ENCODE measurements around the gene CADPS. TPM values are rescaled to one million over a fixed set of nuclear protein-coding genes. Genes with fewer than 3 reads are reported as not detected.
"Not testable (repeated sequence)": the region's sequence is repeated elsewhere in the genome, so short reads cannot be mapped to it uniquely, and the experiment has no call there.

The CADPS gene
- total RNA-seq, 4 donors from 2014 or later, result 1.0 to 8.1 (median 2.0) TPM

DNA sequence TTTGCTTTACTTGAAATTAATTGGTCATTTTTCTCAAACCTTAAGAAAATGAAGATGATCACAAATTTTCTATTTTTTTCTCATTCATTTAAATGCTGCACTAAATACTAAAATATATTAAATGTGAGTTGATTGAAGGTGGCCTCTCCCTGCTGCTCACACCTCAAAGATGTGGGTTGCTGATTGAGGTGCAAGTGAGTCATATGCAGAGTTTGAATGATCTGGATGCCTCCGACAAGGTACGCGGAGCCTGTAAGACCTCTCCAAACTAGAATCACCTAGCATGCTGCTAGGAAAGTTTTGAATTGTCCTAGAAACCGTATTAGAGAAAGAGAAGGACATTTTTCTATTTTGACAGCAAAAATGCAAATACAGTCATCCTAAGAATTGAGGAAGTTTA is 290.6 kb downstream of the CADPS start:
- Histone ChIP-seq H3K36me3 (no peaks in the 10 kb centered on the region), H3K9me3 (peaks cover 0 to 5% (median 3%) of the 10 kb centered on the region in 4 donors), H3K4me1 (no peaks in the 10 kb centered on the region), H3K27me3 (no peaks in the 10 kb centered on the region), H3K4me3 (no peak overlapping the region), H3K27ac (replicated peaks in 1 of 4) (no peak overlapping the region)
- no peak for TF ChIP-seq POLR2AphosphoS5 (IDR thresholded peaks at IDR 0.05)
- TF ChIP-seq CTCF (IDR thresholded peaks at IDR 0.05), result no peak
- no peak for TF ChIP-seq EP300 (IDR thresholded peaks at IDR 0.05)
- no peak for TF ChIP-seq POLR2A (IDR thresholded peaks at IDR 0.05; ENCODE audit: low read depth)
- intact Hi-C loops (cut with DNase I), result no loop called here
- DNase-seq (ENCODE audit: extremely low spot score), result no peak
- WGBS, result 83% methylated on average over 4 of the region's 4 CpGs

DNA sequence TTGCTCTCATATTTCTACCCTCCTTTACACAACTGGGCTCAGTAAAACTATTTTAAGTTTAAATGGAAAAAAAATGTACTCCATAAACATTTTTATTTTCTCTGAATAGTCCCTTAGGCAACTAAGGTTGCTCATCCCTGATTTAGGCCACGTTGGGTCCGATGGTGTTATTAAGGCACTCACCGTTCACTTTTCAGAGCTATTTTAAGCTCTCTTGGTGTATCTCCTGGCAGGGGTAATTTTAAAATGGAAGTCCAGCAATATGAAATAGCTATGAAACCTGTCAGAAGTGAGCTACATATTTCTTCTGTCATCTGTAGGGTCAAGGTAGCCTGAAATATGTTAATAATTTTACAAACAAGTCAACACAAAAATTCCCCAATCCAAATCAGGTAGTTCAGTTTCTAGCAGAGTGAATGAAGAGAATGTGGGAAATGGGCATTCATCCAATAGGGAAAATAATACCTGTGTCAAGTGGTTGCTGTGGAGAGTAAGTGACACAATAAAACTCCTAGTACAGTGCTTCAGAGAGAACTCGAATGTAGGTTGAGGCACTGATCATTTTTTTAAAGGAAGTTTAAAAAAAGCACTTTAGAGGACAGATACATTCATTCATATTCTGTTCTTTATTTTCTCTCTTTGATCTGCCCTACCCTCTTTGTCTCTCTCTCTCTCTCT is 292.6 kb downstream of the CADPS start:
- TF ChIP-seq EP300 (IDR thresholded peaks at IDR 0.05) (no peak), POLR2A (IDR thresholded peaks at IDR 0.05; ENCODE audit: low read depth) (no peak), CTCF (IDR thresholded peaks at IDR 0.05) (no peak), POLR2AphosphoS5 (IDR thresholded peaks at IDR 0.05) (no peak)
- no peaks in the 10 kb centered on the region for H3K27me3 ChIP-seq
- H3K9me3 ChIP-seq, result peaks cover 0 to 14% (median 11%) of the 10 kb centered on the region in 4 donors
- H3K27ac ChIP-seq (replicated peaks in 1 of 4), result no peak overlapping the region
- no peaks in the 10 kb centered on the region for H3K4me1 ChIP-seq
- DNase-seq (ENCODE audit: extremely low spot score), result no peak
- no peak overlapping the region for H3K4me3 ChIP-seq
- H3K36me3 ChIP-seq, result no peaks in the 10 kb centered on the region
- 58% methylated on average over 4 of the region's 4 CpGs for WGBS
- intact Hi-C loops (cut with DNase I), result no loop called here

DNA sequence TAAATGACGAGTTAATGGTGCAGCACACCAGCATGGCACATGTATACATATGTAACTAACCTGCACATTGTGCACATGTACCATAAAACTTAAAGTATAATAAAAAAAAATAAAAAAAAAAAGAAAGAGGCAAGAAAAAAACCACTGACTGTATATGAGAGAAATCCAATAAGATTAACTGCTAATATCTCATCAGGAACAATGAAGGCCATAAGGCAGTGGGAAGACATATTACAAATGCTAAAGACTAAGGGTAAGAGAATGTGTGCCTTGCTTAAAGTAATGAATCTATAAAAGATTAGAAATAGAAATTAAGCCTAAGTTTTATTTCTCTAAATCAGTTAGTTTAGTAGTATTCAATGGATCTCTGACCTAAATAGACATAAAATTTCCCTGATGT is 294.7 kb downstream of the CADPS start:
- intact Hi-C loops (cut with DNase I); H3K36me3 ChIP-seq; DNase-seq (ENCODE audit: extremely low spot score); H3K4me1 ChIP-seq; H3K27me3 ChIP-seq; H3K27ac ChIP-seq (replicated peaks in 1 of 4); H3K4me3 ChIP-seq: not testable (repeated sequence)
- WGBS, result 89% methylated on average over 1 of the region's 1 CpG
- peaks cover 0 to 14% (median 11%) of the 10 kb centered on the region in 4 donors for H3K9me3 ChIP-seq

DNA sequence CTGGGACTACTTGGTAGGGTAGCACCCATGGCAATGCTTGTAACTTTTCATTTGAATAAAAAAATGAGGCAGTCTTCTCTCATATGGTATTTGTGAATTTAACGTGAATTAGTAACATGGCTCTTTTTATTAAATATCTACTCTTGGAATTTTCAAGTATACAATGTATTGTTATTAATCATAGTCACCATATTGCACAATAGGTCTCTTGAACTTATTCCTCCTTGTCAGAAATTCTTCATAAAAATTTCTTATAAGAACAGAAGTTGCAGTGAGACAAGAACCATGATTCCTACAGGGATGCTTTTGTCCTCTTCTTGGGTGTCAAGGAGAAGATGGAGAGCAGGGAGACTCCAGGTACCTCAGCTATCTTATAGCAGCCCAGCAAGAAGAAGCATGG is 298.1 kb downstream of the CADPS start:
- 78% methylated on average over 1 of the region's 1 CpG for WGBS
- peaks cover 0 to 14% (median 11%) of the 10 kb centered on the region in 4 donors for H3K9me3 ChIP-seq
- no peaks in the 10 kb centered on the region for H3K36me3 ChIP-seq
- H3K4me3 ChIP-seq, result no peak overlapping the region
- intact Hi-C loops (cut with DNase I), result no loop called here
- TF ChIP-seq POLR2AphosphoS5 (IDR thresholded peaks at IDR 0.05), result no peak
- TF ChIP-seq CTCF (IDR thresholded peaks at IDR 0.05), result no peak
- TF ChIP-seq POLR2A (IDR thresholded peaks at IDR 0.05; ENCODE audit: low read depth), result no peak
- no peak for TF ChIP-seq EP300 (IDR thresholded peaks at IDR 0.05)
- H3K27ac ChIP-seq (replicated peaks in 1 of 4), result no peak overlapping the region
- no peaks in the 10 kb centered on the region for H3K27me3 ChIP-seq
- no peaks in the 10 kb centered on the region for H3K4me1 ChIP-seq
- peak; percentile 8 for DNase-seq (ENCODE audit: extremely low spot score)

- no peaks in the 10 kb centered on the region for H3K27me3 ChIP-seq
- 65% methylated on average over 5 of the region's 5 CpGs for WGBS
- H3K27ac ChIP-seq (replicated peaks in 1 of 4), result no peak overlapping the region
- H3K9me3 ChIP-seq, result peaks cover 0 to 7% (median 5%) of the 10 kb centered on the region in 4 donors
- H3K36me3 ChIP-seq, result no peaks in the 10 kb centered on the region
- no peak overlapping the region for H3K4me3 ChIP-seq
- H3K4me1 ChIP-seq, result no peaks in the 10 kb centered on the region
- peak; percentile 47 for DNase-seq (ENCODE audit: extremely low spot score)
- intact Hi-C loops (cut with DNase I), result no loop called here
- TF ChIP-seq CTCF (IDR thresholded peaks at IDR 0.05) (no peak), EP300 (IDR thresholded peaks at IDR 0.05) (no peak), POLR2AphosphoS5 (IDR thresholded peaks at IDR 0.05) (no peak), POLR2A (IDR thresholded peaks at IDR 0.05; ENCODE audit: low read depth) (no peak)
These were observed 300.8 kb downstream of the CADPS start for GRCh38 chr3:62574266-62574898.
